ENCODE measurements around the gene FAM3D. TPM values are rescaled to one million over a fixed set of nuclear protein-coding genes. Genes with fewer than 3 reads are reported as not detected.

FAM3D gene
- total and polyA plus RNA-seq, 2 of the 8 experiments (the other 6 are each of a cell fraction or from before 2014, with no cell fraction given), result not detected

- Histone ChIP-seq H2BK12ac (ENCODE audit: low read depth, low read length) (no peak overlapping the region), H3K18ac (ENCODE audit: extremely low read depth, low read length) (no peak overlapping the region), H3K27me3 (replicated peaks in 1 of 4; ENCODE audit: control insufficient read depth in 3 of 4, extremely low read depth in 1 of 4, insufficient read depth in 3 of 4, low read length in 3 of 4) (no peaks in the 10 kb centered on the region), H2AFZ (ENCODE audit: low read length) (no peak overlapping the region), H4K8ac (ENCODE audit: extremely low read depth, insufficient read depth, low read length) (no peak overlapping the region), H3K23me2 (ENCODE audit: low read depth, low read length) (no peaks in the 10 kb centered on the region), H3K9ac (replicated peaks in 1 of 4; ENCODE audit: extremely low read depth in 1 of 4, low read depth in 3 of 4, low read length in 3 of 4) (no peak overlapping the region), H3K36me3 (ENCODE audit: control insufficient read depth in 2 of 4, insufficient read depth in 4 of 4, low read length in 3 of 4) (no peaks in the 10 kb centered on the region), H4K5ac (ENCODE audit: insufficient read length, low read depth, low read length) (no peak overlapping the region), H2BK20ac (ENCODE audit: low read length) (no peak overlapping the region), H3K79me1 (ENCODE audit: low read depth, low read length) (no peaks in the 10 kb centered on the region), H3K14ac (ENCODE audit: insufficient read length) (no peak overlapping the region), H2BK15ac (ENCODE audit: low read length) (no peak overlapping the region), H3K27ac (ENCODE audit: low read depth, low read length) (no peak overlapping the region), H4K20me1 (replicated peaks in 1 of 2; ENCODE audit: control insufficient read depth in 1 of 2, insufficient read depth in 2 of 2, low read length in 2 of 2) (no peaks in the 10 kb centered on the region), H3K56ac (replicated peaks; ENCODE audit: insufficient read length, low read depth, low read length) (no peak overlapping the region), H3K4me1 (replicated peaks in 1 of 4; ENCODE audit: control insufficient read depth in 3 of 4, insufficient read depth in 4 of 4, low read length in 3 of 4) (no peaks in the 10 kb centered on the region), H3K79me2 (ENCODE audit: control insufficient read depth in 1 of 2, insufficient read depth in 2 of 2, low read length in 2 of 2) (no peaks in the 10 kb centered on the region), H2AK5ac (ENCODE audit: low read depth, low read length) (no peak overlapping the region), H3K4me2 (ENCODE audit: insufficient read depth in 1 of 2, low read depth in 2 of 2, low read length in 2 of 2) (no peak overlapping the region), H2BK120ac (replicated peaks; ENCODE audit: low read depth, low read length) (no peak overlapping the region), H3K4ac (replicated peaks; ENCODE audit: insufficient read length, low read depth, low read length) (no peak overlapping the region), H3K4me3 (ENCODE audit: extremely low read depth in 1 of 4, insufficient read depth in 2 of 4, low read depth in 3 of 4, low read length in 4 of 4) (no peak overlapping the region), H3K23ac (ENCODE audit: insufficient read length) (no peak overlapping the region), H3K9me3 (ENCODE audit: insufficient read depth in 2 of 2, low read depth in 1 of 2, low read length in 1 of 2) (peaks cover 13 to 34% of the 10 kb centered on the region in 2 experiments), H4K91ac (replicated peaks; ENCODE audit: insufficient read length, low read length) (no peak overlapping the region), H2BK5ac (ENCODE audit: low read depth, low read length) (no peak overlapping the region)
- POLR2A ChIA-PET (ENCODE audit: partially characterized antibody), result no interaction called here
- CTCF ChIA-PET (ENCODE audit: partially characterized antibody), result no interaction called here
- FAIRE-seq (no peak), DNase-seq (ENCODE audit: low read depth in 1 of 2, low spot score in 2 of 2) (no peak)
- WGBS, 2 experiments (ENCODE audit: extremely low coverage in 1 of 2, insufficient coverage in 1 of 2, insufficient read length in 1 of 2, insufficient replicate concordance in 2 of 2, low coverage in 1 of 2, low lambda C conversion rate in 2 of 2, missing lambda C conversion rate in 1 of 2), result 88% methylated on average over 10 of the region's 10 CpGs; no CpG with 5 or more reads in 1 of the 2 experiments
- TF ChIP-seq MAX (IDR thresholded peaks at IDR 0.05), result no peak
Measured at GRCh38 chr3:58685641-58686040, 19.1 kb upstream of the FAM3D start.
